MCF 10A (cell line): ENCODE results near the gene ARRB1. TPM values are rescaled to one million over a fixed set of nuclear protein-coding genes. Genes with fewer than 3 reads are reported as not detected.

ENCODE experiments used
- BruUV-seq: library from RNA; stranded (reverse); fragments of 400-500 nt; replicated peaks from 2 replicates; lab custom pipeline; 2021; lab: Mats Ljungman, UMichigan
- CTCF ChIA-PET: fragments of 300-600 bp; sonication (Branson Sonifier 250); formaldehyde crosslinking; extraction: SDS; loops from one replicate; lab custom pipeline; 2021; ENCODE audit warnings: antibody characterized with exemption, inconsistent platforms; lab: Yijun Ruan, JAX
- POLR2A ChIA-PET: fragments of 300-600, 350-650 bp; sonication (Branson Sonifier 250); formaldehyde crosslinking; extraction: SDS; loops from one replicate; lab custom pipeline; 2020; ENCODE audit warnings: antibody characterized with exemption, inconsistent platforms; lab: Yijun Ruan, JAX
- DNase-seq: peaks from one replicate; pipeline ENCODE4 v3.0.0-alpha.2; 2018; ENCODE audit not compliant: unreplicated experiment
- H3K27ac Mint-ChIP-seq: one replicate; pipeline ENCODE4 v1.8.0; 2022; ENCODE audit warnings: mild to moderate bottlenecking, low read depth, mixed read lengths; ENCODE audit not compliant: unreplicated experiment
- H3K27me3 Mint-ChIP-seq: one replicate; pipeline ENCODE4 v1.8.0; 2022; ENCODE audit warnings: mixed read lengths; ENCODE audit not compliant: insufficient read depth, unreplicated experiment
- H3K36me3 Mint-ChIP-seq: one replicate; pipeline ENCODE4 v1.8.0; 2022; ENCODE audit warnings: mild to moderate bottlenecking, moderate library complexity, mixed read lengths; ENCODE audit not compliant: insufficient read depth, unreplicated experiment
- H3K4me1 Mint-ChIP-seq: one replicate; pipeline ENCODE4 v1.8.0; 2022; ENCODE audit warnings: mixed read lengths; ENCODE audit not compliant: insufficient read depth, unreplicated experiment
- H3K4me3 Mint-ChIP-seq: one replicate; pipeline ENCODE4 v1.8.0; 2022; ENCODE audit warnings: mild to moderate bottlenecking, moderate library complexity, mixed read lengths; ENCODE audit not compliant: unreplicated experiment
- H3K9me3 Mint-ChIP-seq: one replicate; pipeline ENCODE4 v1.8.0; 2022; ENCODE audit warnings: mixed read lengths; ENCODE audit not compliant: unreplicated experiment
- intact Hi-C: fragments of 100-400 bp; cut with micrococcal nuclease; formaldehyde crosslinking; loops from 2 replicates; pipeline ENCODE4 v1.14.1; 2022
- total RNA-seq: library from RNA; stranded (reverse); gene quantifications from 2 replicates; pipeline ENCODE4 v1.2.3, GENCODE V29; 2022
- TF ChIP-seq, protein P1 (sequence below): fragments of 200-600 bp; IDR thresholded peaks from one replicate; pipeline ENCODE4 v1.8.0; 2022; ENCODE audit warnings: antibody characterized with exemption, mild to moderate bottlenecking; ENCODE audit not compliant: unreplicated experiment

The ARRB1 gene
- total RNA-seq, 1 experiment from 2014 or later = 0.98 TPM

DNA sequence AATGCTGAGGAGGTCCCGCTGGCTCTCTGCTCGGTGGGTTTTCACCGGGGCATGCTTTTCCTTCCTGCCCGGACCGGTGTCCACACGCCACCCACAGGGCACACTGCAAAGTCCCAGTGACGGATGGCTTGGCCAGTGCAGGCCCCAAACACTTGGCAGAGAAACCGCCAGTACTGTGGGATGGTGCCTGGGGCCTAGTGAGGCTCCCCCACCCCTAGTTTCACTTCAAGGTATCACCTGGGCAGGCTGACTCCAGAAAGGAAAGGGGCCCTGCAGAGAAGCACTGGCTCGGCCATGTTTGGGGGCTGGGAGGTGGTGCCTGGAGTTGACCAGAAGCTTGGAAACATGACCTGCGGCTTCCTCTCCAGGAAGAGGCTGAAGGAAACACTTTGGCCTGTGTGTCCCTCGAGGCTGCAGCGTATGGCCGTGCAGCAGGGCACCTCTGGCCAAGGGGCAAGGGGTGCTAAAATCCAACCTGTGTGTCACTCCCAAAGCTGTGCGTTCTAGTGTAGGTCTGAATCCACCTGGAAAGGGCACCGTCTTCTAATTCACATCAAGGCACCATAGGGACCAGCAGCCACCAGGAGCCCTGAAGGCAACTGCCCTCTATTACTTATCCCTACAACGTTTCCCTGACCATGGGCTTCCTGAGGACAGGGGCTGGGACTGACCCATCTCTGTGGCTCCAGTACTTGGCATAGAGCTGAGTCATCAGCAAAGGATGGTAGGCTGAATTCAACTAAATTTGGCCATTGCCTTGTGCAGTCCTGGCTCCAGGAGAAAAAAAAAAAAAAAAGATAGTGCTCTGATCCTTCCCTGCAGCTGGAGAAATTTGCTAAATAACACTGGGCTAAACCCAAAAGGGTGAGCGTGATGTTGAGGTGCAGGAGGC, 88.3 kb downstream of the ARRB1 start:
- peaks cover 15% of the 10 kb centered on the region for H3K27me3 Mint-ChIP-seq
- ChIA-PET CTCF (interaction anchor here (1.2 to 1.8 kb wide), 3 partner anchors 16 to 240 kb away, joined by 3 to 5 read pairs (median 4); no protein-coding TSS in a partner anchor), POLR2A (no interaction called here)
- BruUV-seq = no TSS peak
- intact Hi-C loops = no loop called here
- H3K4me1 Mint-ChIP-seq = no peaks in the 10 kb centered on the region
- no peaks in the 10 kb centered on the region for H3K9me3 Mint-ChIP-seq
- H3K4me3 Mint-ChIP-seq = no peak overlapping the region
- no peak for DNase-seq
- TF ChIP-seq, protein P1, sequence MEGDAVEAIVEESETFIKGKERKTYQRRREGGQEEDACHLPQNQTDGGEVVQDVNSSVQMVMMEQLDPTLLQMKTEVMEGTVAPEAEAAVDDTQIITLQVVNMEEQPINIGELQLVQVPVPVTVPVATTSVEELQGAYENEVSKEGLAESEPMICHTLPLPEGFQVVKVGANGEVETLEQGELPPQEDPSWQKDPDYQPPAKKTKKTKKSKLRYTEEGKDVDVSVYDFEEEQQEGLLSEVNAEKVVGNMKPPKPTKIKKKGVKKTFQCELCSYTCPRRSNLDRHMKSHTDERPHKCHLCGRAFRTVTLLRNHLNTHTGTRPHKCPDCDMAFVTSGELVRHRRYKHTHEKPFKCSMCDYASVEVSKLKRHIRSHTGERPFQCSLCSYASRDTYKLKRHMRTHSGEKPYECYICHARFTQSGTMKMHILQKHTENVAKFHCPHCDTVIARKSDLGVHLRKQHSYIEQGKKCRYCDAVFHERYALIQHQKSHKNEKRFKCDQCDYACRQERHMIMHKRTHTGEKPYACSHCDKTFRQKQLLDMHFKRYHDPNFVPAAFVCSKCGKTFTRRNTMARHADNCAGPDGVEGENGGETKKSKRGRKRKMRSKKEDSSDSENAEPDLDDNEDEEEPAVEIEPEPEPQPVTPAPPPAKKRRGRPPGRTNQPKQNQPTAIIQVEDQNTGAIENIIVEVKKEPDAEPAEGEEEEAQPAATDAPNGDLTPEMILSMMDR = no peak
- no peak overlapping the region for H3K27ac Mint-ChIP-seq
- no peaks in the 10 kb centered on the region for H3K36me3 Mint-ChIP-seq

DNA sequence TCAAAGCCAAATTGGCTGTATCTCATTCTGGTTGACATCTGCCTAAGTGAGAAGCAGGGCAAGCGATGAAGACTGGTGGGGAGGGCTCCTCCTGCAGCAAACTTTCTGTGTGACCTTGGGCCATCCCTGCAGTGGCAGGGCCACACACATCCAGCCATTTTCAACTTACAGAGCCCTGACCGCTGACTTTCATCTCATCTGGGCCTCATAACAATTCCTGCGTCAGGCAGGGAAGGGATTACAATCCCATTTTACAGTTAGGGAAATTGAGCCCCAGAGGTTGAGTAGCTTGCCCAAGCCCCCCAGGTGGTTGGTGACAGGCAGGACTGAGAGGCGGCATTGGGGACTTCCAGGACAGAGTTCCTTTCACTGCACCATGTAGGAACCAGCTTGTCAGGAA, 89.0 kb downstream of the ARRB1 start:
- no TSS peak for BruUV-seq
- Mint-ChIP-seq H3K36me3 (no peaks in the 10 kb centered on the region), H3K27me3 (peaks cover 23% of the 10 kb centered on the region), H3K4me1 (no peaks in the 10 kb centered on the region), H3K27ac (no peak overlapping the region), H3K9me3 (no peaks in the 10 kb centered on the region), H3K4me3 (no peak overlapping the region)
- TF ChIP-seq, protein P1 = no peak
- ChIA-PET CTCF (interaction anchor here (0.7 to 1.0 kb wide), 4 partner anchors 9 to 268 kb away, joined by 3 to 6 read pairs (median 4); no protein-coding TSS in a partner anchor), POLR2A (no interaction called here)
- no peak for DNase-seq
- intact Hi-C loops = no loop called here

DNA sequence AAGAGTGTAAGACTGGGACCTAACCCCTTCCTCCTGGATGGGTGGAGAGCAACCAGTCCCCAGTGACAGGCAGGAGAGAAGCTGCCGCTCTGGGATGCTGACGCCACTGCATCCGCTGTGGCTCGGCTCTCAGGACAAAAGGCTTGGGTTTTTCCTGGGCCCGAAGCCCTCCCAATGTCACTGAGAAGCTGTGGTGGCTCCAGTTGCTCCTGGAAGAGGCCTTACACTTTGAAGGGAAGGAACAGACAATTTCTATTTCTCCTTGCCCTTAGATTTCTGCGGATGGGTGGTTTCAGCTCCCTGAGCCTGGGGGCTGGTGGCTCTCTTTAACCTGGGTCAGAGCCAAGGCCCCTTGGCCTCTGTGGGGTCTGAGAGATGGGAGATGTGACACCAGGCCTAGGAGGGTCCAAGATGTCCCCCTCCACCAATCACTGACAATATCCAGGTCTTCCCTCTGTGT, 89.5 kb downstream of the ARRB1 start:
- TF ChIP-seq, protein P1 = no peak
- intact Hi-C loops = no loop called here
- Mint-ChIP-seq H3K9me3 (no peaks in the 10 kb centered on the region), H3K4me3 (no peak overlapping the region), H3K27ac (no peak overlapping the region), H3K4me1 (no peaks in the 10 kb centered on the region), H3K27me3 (peaks cover 28% of the 10 kb centered on the region), H3K36me3 (no peaks in the 10 kb centered on the region)
- POLR2A ChIA-PET = no interaction called here
- no peak for DNase-seq
- BruUV-seq = no TSS peak
- CTCF ChIA-PET = interaction anchor here (0.7 to 1.0 kb wide), 4 partner anchors 10 to 268 kb away, joined by 3 to 6 read pairs (median 4); no protein-coding TSS in a partner anchor
